ENCODE results near the gene PIWIL1. TPM values are rescaled to one million over a fixed set of nuclear protein-coding genes. Genes with fewer than 3 reads are reported as not detected.

PIWIL1 gene
- polyA plus RNA-seq, 1 of the 3 experiments (the other 2 are of a cell fraction): 0.05 TPM

- no peak for TF ChIP-seq ZBTB33 (IDR thresholded peaks at IDR 0.05; ENCODE audit: borderline replicate concordance, low read depth)
- TF ChIP-seq CHD2 (IDR thresholded peaks at IDR 0.05; ENCODE audit: low read length, partially characterized antibody): no peak
- TF ChIP-seq, protein P1, sequence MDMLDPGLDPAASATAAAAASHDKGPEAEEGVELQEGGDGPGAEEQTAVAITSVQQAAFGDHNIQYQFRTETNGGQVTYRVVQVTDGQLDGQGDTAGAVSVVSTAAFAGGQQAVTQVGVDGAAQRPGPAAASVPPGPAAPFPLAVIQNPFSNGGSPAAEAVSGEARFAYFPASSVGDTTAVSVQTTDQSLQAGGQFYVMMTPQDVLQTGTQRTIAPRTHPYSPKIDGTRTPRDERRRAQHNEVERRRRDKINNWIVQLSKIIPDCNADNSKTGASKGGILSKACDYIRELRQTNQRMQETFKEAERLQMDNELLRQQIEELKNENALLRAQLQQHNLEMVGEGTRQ (IDR thresholded peaks at IDR 0.05; ENCODE audit: borderline replicate concordance, low read depth, low read length): no peak
- TF ChIP-seq RCOR1 (IDR thresholded peaks at IDR 0.05; ENCODE audit: low read length): no peak
- TF ChIP-seq RFX5 (IDR thresholded peaks at IDR 0.05; ENCODE audit: low read length): no peak
- no peak for TF ChIP-seq MXI1 (IDR thresholded peaks at IDR 0.05; ENCODE audit: low read depth, low read length)
Observed at GRCh38 chr12:130357729-130358330, 20.1 kb downstream of the PIWIL1 start (continued).

DNA sequence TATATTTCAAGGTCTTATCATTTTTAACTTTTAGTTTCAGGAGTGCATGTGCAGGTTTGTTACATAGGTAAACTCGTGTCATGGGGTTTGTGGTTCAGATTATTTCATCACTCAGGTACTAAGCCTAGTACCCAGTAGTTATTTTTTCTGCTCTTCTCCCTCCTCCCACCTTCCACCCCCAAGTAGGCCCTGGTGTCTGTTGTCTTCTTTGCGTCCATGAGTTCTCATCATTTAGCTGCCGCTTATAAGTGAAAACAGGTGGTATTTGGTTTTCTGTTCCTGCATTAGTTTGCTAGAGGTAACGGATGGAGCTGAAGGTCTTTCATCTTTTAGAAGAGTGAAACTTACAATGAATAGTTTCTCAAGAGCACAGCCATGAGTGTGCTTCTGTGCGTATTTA, 24.4 kb downstream of the PIWIL1 start:
- Histone ChIP-seq H3K9ac (no peak overlapping the region), H3K4me2 (no peak overlapping the region), H3K9me2 (no peaks in the 10 kb centered on the region), H2AFZ (ENCODE audit: low read depth) (no peak overlapping the region), H3K4me3 (ENCODE audit: low read depth in 2 of 2, low read length in 1 of 2) (no peak overlapping the region), H3F3A (replicated peaks; ENCODE audit: insufficient read depth) (no peaks in the 10 kb centered on the region), H3K4me1 (ENCODE audit: control insufficient read depth in 1 of 2, insufficient read depth in 2 of 2, low read depth in 1 of 2, low read length in 1 of 2) (peaks cover 0 to 4% of the 10 kb centered on the region in 2 experiments; a peak in 1 of 4 replicates), H3K79me2 (ENCODE audit: insufficient read depth) (no peaks in the 10 kb centered on the region), H3K27me3 (ENCODE audit: insufficient read depth) (no peaks in the 10 kb centered on the region), H3K36me3 (replicated peaks in 1 of 2; ENCODE audit: control insufficient read depth in 1 of 2, insufficient read depth in 2 of 2, low read length in 1 of 2) (no peaks in the 10 kb centered on the region), H4K20me1 (ENCODE audit: insufficient read depth) (no peaks in the 10 kb centered on the region), H3K9me3 (no peaks in the 10 kb centered on the region), H3K27ac (ENCODE audit: low read depth in 2 of 2, low read length in 1 of 2) (no peak overlapping the region)
- POLR2A ChIA-PET: no interaction called here
- CTCF ChIA-PET: interaction anchor here (1.4 to 1.5 kb wide), 2 partner anchors 10 to 12 kb away, joined by 4 read pairs; no protein-coding TSS in a partner anchor
- WGBS (ENCODE audit: low lambda C conversion rate): 53% methylated on average over 5 of the region's 5 CpGs
- TF ChIP-seq GATA2 (CRISPR knock-in tag; IDR thresholded peaks at IDR 0.05) (no peak), RCOR1 (IDR thresholded peaks at IDR 0.05; ENCODE audit: low read length) (no peak), EZH2phosphoT487 (IDR thresholded peaks at IDR 0.05; ENCODE audit: borderline replicate concordance, low read depth) (no peak), NRF1 (IDR thresholded peaks at IDR 0.05; ENCODE audit: low read depth, low read length) (no peak), POLR2AphosphoS5 (IDR thresholded peaks at IDR 0.05; ENCODE audit: low read depth, low read length) (no peak)
- no peak for DNase-seq

- CTCF ChIA-PET: interaction anchor here (0.8 to 1.2 kb wide), 3 partner anchors 12 to 384 kb away, joined by 3 to 4 read pairs (median 3); no protein-coding TSS in a partner anchor
- H4K20me1 ChIP-seq (ENCODE audit: insufficient read depth): no peaks in the 10 kb centered on the region
- TF ChIP-seq, protein P2, sequence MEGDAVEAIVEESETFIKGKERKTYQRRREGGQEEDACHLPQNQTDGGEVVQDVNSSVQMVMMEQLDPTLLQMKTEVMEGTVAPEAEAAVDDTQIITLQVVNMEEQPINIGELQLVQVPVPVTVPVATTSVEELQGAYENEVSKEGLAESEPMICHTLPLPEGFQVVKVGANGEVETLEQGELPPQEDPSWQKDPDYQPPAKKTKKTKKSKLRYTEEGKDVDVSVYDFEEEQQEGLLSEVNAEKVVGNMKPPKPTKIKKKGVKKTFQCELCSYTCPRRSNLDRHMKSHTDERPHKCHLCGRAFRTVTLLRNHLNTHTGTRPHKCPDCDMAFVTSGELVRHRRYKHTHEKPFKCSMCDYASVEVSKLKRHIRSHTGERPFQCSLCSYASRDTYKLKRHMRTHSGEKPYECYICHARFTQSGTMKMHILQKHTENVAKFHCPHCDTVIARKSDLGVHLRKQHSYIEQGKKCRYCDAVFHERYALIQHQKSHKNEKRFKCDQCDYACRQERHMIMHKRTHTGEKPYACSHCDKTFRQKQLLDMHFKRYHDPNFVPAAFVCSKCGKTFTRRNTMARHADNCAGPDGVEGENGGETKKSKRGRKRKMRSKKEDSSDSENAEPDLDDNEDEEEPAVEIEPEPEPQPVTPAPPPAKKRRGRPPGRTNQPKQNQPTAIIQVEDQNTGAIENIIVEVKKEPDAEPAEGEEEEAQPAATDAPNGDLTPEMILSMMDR (IDR thresholded peaks at IDR 0.05): no peak
- TF ChIP-seq FOXM1 (IDR thresholded peaks at IDR 0.05; ENCODE audit: low read depth) (no peak), GABPA (IDR thresholded peaks at IDR 0.05; ENCODE audit: low read depth) (no peak), SMC3 (IDR thresholded peaks at IDR 0.05; ENCODE audit: low read depth, low read length) (no peak), FOXJ3 (CRISPR knock-in tag; IDR thresholded peaks at IDR 0.05) (no peak), EZH2phosphoT487 (IDR thresholded peaks at IDR 0.05; ENCODE audit: borderline replicate concordance, low read depth) (no peak), CHD2 (IDR thresholded peaks at IDR 0.05; ENCODE audit: low read length, partially characterized antibody) (no peak), POLR2AphosphoS5 (IDR thresholded peaks at IDR 0.05; ENCODE audit: low read depth, low read length) (no peak), IRF3 (IDR thresholded peaks at IDR 0.05; ENCODE audit: low read depth, low read length) (no peak), NRF1 (IDR thresholded peaks at IDR 0.05; ENCODE audit: low read depth, low read length) (no peak), TCF12 (IDR thresholded peaks at IDR 0.05) (no peak), TAF1 (IDR thresholded peaks at IDR 0.05; ENCODE audit: borderline replicate concordance, low read depth, low read length) (no peak)
Observed at GRCh38 chr12:130364578-130364977, 26.9 kb downstream of the PIWIL1 start.

More at GRCh38 chr12:130364578-130364977, 26.9 kb downstream of the PIWIL1 start:
- H3K4me1 ChIP-seq (ENCODE audit: control insufficient read depth in 1 of 2, insufficient read depth in 2 of 2, low read depth in 1 of 2, low read length in 1 of 2): peaks cover 0 to 4% of the 10 kb centered on the region in 2 experiments; a peak in 1 of 4 replicates
- no peaks in the 10 kb centered on the region for H3K9me2 ChIP-seq
- no peaks in the 10 kb centered on the region for H3K27me3 ChIP-seq (ENCODE audit: insufficient read depth)
- H2AFZ ChIP-seq (ENCODE audit: low read depth): no peak overlapping the region
- no peak overlapping the region for H3K4me3 ChIP-seq (ENCODE audit: low read depth in 2 of 2, low read length in 1 of 2)
- H3K36me3 ChIP-seq (replicated peaks in 1 of 2; ENCODE audit: control insufficient read depth in 1 of 2, insufficient read depth in 2 of 2, low read length in 1 of 2): no peaks in the 10 kb centered on the region
- H3F3A ChIP-seq (replicated peaks; ENCODE audit: insufficient read depth): no peaks in the 10 kb centered on the region
- H3K9me3 ChIP-seq: no peaks in the 10 kb centered on the region
- no peak overlapping the region for H3K4me2 ChIP-seq
- no peak overlapping the region for H3K9ac ChIP-seq
- 21% methylated on average over 2 of the region's 2 CpGs for WGBS (ENCODE audit: low lambda C conversion rate)
- no peak for DNase-seq
- H3K27ac ChIP-seq (ENCODE audit: low read depth in 2 of 2, low read length in 1 of 2): no peak overlapping the region
- POLR2A ChIA-PET: no interaction called here
- H3K79me2 ChIP-seq (ENCODE audit: insufficient read depth): no peaks in the 10 kb centered on the region
